GM12873 (cell line): ENCODE results near the gene FAM53C.

Source experiments
- CTCF ChIP-seq: IDR thresholded peaks from 2 replicates; pipeline ENCODE4 v1.5.1; 2012; ENCODE audit warnings: low read depth, mild to moderate bottlenecking, moderate library complexity, low read length, control low read depth; ENCODE audit not compliant: insufficient read depth; ENCODE audit errors: missing control alignments

Gene FAM53C

GRCh38 chr5:138352071-138352721, 14.1 kb downstream of the FAM53C start, which contains the start of gene KDM3B:
Gene KDM3B (plus strand): TSS chr5:138352685. CDS start chr5:138352796, 111 bp downstream.
- TF ChIP-seq CTCF, result peak; percentile 99

- TF ChIP-seq CTCF, result peak; percentile 46
These were observed 14.9 kb downstream of the FAM53C start for GRCh38 chr5:138352722-138353559.

GRCh38 chr5:138353560-138354080, 15.6 kb downstream of the FAM53C start:
- no peak for TF ChIP-seq CTCF

GRCh38 chr5:138354387-138354786, 16.3 kb downstream of the FAM53C start:
- no peak for TF ChIP-seq CTCF

- peak; percentile 19 for TF ChIP-seq CTCF
These were observed 16.9 kb downstream of the FAM53C start for GRCh38 chr5:138354926-138355378.

GRCh38 chr5:138359621-138360020, 21.6 kb downstream of the FAM53C start:
- TF ChIP-seq CTCF, result no peak

- TF ChIP-seq CTCF, result no peak
These were observed 22.9 kb downstream of the FAM53C start for GRCh38 chr5:138360941-138361452.
